ENCODE data around the gene GRM4. TPM values are rescaled to one million over a fixed set of nuclear protein-coding genes. Genes with fewer than 3 reads are reported as not detected.

GRM4 gene
- total and polyA plus RNA-seq, 4 donors: not detected

DNA sequence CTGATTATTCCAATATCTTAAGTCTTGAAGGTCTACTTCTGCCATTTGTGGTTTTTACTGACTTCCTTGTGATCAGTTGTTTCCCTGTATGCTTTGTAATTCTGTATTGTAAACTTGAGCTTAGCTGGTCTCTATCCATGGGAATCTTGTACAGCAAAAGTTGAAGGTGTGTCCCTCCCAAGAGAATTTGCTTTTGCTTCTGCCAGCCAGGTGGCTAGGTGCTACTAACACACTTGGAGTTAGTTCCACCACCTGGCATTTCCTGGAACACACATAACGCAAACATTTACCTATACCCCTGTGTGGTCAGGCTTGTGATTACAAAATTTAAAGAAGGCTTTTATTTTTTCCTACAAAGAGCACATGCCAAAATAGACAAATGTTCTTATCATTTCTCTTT lies 141.2 kb downstream of the GRM4 start:
- no peak for DNase-seq (ENCODE audit: low spot score)
- no peaks in the 10 kb centered on the region for H3K4me1 ChIP-seq (ENCODE audit: control insufficient read depth in 4 of 4, insufficient read depth in 4 of 4, low read length in 3 of 4)

DNA sequence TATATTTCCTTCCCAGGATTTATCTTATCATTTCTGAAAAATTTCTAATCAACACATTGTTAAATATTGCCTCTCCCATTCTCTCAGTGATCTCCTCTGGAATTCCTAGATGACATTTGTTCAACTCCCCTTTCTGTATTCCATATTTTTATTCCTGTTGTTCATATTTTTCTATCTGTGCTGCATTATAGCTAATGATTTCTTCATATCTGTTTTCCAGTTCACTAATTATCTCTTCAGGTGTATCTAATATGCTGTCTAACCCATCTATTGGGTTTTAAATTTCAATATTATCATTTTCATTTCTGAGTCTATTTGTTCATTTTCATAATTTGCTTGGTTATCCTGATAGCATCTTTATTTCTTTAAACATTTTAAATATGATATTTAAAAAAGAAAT lies 141.9 kb downstream of the GRM4 start:
- no peak overlapping the region for H3K4me3 ChIP-seq (ENCODE audit: low read depth in 1 of 3, low read length in 3 of 3)
- peaks cover 0 to 4% (median 0%) of the 10 kb centered on the region in 4 donors for H3K9me3 ChIP-seq (ENCODE audit: control insufficient read depth in 4 of 4, low read length in 3 of 4)
- no peaks in the 10 kb centered on the region for H3K27me3 ChIP-seq (ENCODE audit: control insufficient read depth in 4 of 4, insufficient read depth in 4 of 4, low read length in 3 of 4)
- no peak overlapping the region for H3K27ac ChIP-seq (ENCODE audit: low read depth in 1 of 2, low read length in 2 of 2)
- no peaks in the 10 kb centered on the region for H3K36me3 ChIP-seq (ENCODE audit: control insufficient read depth in 4 of 4, insufficient read depth in 3 of 4, low read depth in 1 of 4, low read length in 3 of 4)
- no peak overlapping the region for H3K9ac ChIP-seq (ENCODE audit: low read depth in 1 of 2, low read length in 2 of 2)
- DNase-seq (ENCODE audit: low spot score): no peak
- no peaks in the 10 kb centered on the region for H3K4me1 ChIP-seq (ENCODE audit: control insufficient read depth in 4 of 4, insufficient read depth in 4 of 4, low read length in 3 of 4)
- TF ChIP-seq, protein P1, sequence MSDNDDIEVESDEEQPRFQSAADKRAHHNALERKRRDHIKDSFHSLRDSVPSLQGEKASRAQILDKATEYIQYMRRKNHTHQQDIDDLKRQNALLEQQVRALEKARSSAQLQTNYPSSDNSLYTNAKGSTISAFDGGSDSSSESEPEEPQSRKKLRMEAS (IDR thresholded peaks at IDR 0.05): no peak
- no peak for TF ChIP-seq RXRA (IDR thresholded peaks at IDR 0.05)
- no peak for TF ChIP-seq RAD21 (IDR thresholded peaks at IDR 0.05)
- no peak for TF ChIP-seq NR2F2 (IDR thresholded peaks at IDR 0.05)
- TF ChIP-seq, protein P2, sequence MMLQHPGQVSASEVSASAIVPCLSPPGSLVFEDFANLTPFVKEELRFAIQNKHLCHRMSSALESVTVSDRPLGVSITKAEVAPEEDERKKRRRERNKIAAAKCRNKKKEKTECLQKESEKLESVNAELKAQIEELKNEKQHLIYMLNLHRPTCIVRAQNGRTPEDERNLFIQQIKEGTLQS (IDR thresholded peaks at IDR 0.05): no peak
- no peak for TF ChIP-seq FOXA1 (IDR thresholded peaks at IDR 0.05)
- no peak for TF ChIP-seq HNF4G (IDR thresholded peaks at IDR 0.05)
- TF ChIP-seq EGR1 (IDR thresholded peaks at IDR 0.05; ENCODE audit: low read depth in 2 of 2): no peak
- TF ChIP-seq, protein P3, sequence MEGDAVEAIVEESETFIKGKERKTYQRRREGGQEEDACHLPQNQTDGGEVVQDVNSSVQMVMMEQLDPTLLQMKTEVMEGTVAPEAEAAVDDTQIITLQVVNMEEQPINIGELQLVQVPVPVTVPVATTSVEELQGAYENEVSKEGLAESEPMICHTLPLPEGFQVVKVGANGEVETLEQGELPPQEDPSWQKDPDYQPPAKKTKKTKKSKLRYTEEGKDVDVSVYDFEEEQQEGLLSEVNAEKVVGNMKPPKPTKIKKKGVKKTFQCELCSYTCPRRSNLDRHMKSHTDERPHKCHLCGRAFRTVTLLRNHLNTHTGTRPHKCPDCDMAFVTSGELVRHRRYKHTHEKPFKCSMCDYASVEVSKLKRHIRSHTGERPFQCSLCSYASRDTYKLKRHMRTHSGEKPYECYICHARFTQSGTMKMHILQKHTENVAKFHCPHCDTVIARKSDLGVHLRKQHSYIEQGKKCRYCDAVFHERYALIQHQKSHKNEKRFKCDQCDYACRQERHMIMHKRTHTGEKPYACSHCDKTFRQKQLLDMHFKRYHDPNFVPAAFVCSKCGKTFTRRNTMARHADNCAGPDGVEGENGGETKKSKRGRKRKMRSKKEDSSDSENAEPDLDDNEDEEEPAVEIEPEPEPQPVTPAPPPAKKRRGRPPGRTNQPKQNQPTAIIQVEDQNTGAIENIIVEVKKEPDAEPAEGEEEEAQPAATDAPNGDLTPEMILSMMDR (IDR thresholded peaks at IDR 0.05; ENCODE audit: low read depth, low read length, missing input control): no peak
- TF ChIP-seq, protein P4, sequence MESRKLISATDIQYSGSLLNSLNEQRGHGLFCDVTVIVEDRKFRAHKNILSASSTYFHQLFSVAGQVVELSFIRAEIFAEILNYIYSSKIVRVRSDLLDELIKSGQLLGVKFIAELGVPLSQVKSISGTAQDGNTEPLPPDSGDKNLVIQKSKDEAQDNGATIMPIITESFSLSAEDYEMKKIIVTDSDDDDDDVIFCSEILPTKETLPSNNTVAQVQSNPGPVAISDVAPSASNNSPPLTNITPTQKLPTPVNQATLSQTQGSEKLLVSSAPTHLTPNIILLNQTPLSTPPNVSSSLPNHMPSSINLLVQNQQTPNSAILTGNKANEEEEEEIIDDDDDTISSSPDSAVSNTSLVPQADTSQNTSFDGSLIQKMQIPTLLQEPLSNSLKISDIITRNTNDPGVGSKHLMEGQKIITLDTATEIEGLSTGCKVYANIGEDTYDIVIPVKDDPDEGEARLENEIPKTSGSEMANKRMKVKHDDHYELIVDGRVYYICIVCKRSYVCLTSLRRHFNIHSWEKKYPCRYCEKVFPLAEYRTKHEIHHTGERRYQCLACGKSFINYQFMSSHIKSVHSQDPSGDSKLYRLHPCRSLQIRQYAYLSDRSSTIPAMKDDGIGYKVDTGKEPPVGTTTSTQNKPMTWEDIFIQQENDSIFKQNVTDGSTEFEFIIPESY (IDR thresholded peaks at IDR 0.05): no peak
- TF ChIP-seq GABPA (IDR thresholded peaks at IDR 0.05 in 1 of 2, conservative IDR thresholded peaks at IDR 0.05 in 1 of 2): no peak
- TF ChIP-seq SP1 (IDR thresholded peaks at IDR 0.05): no peak

More for the DNA sequence above, 141.2 kb downstream of the GRM4 start:
- WGBS: 81% methylated on average over 1 of the region's 1 CpG
- Histone ChIP-seq H3K27ac (ENCODE audit: low read depth in 1 of 2, low read length in 2 of 2) (no peak overlapping the region), H3K9me3 (ENCODE audit: control insufficient read depth in 4 of 4, low read length in 3 of 4) (peaks cover 0 to 4% (median 0%) of the 10 kb centered on the region in 4 donors), H3K27me3 (ENCODE audit: control insufficient read depth in 4 of 4, insufficient read depth in 4 of 4, low read length in 3 of 4) (no peaks in the 10 kb centered on the region), H3K36me3 (ENCODE audit: control insufficient read depth in 4 of 4, insufficient read depth in 3 of 4, low read depth in 1 of 4, low read length in 3 of 4) (no peaks in the 10 kb centered on the region), H3K9ac (ENCODE audit: low read depth in 1 of 2, low read length in 2 of 2) (no peak overlapping the region), H3K4me3 (ENCODE audit: low read depth in 1 of 3, low read length in 3 of 3) (no peak overlapping the region)
- TF ChIP-seq EGR1 (IDR thresholded peaks at IDR 0.05; ENCODE audit: low read depth in 2 of 2) (no peak), NR2F2 (IDR thresholded peaks at IDR 0.05) (no peak), HNF4A (conservative IDR thresholded peaks at IDR 0.05) (no peak), FOXA2 (IDR thresholded peaks at IDR 0.05) (no peak), RXRA (IDR thresholded peaks at IDR 0.05) (no peak), GABPA (IDR thresholded peaks at IDR 0.05 in 1 of 2, conservative IDR thresholded peaks at IDR 0.05 in 1 of 2) (no peak), TAF1 (conservative IDR thresholded peaks at IDR 0.05) (no peak), FOXA1 (IDR thresholded peaks at IDR 0.05) (no peak), JUND (IDR thresholded peaks at IDR 0.05) (no peak), SP1 (IDR thresholded peaks at IDR 0.05) (no peak), HNF4G (IDR thresholded peaks at IDR 0.05) (no peak)
- TF ChIP-seq, protein P5, sequence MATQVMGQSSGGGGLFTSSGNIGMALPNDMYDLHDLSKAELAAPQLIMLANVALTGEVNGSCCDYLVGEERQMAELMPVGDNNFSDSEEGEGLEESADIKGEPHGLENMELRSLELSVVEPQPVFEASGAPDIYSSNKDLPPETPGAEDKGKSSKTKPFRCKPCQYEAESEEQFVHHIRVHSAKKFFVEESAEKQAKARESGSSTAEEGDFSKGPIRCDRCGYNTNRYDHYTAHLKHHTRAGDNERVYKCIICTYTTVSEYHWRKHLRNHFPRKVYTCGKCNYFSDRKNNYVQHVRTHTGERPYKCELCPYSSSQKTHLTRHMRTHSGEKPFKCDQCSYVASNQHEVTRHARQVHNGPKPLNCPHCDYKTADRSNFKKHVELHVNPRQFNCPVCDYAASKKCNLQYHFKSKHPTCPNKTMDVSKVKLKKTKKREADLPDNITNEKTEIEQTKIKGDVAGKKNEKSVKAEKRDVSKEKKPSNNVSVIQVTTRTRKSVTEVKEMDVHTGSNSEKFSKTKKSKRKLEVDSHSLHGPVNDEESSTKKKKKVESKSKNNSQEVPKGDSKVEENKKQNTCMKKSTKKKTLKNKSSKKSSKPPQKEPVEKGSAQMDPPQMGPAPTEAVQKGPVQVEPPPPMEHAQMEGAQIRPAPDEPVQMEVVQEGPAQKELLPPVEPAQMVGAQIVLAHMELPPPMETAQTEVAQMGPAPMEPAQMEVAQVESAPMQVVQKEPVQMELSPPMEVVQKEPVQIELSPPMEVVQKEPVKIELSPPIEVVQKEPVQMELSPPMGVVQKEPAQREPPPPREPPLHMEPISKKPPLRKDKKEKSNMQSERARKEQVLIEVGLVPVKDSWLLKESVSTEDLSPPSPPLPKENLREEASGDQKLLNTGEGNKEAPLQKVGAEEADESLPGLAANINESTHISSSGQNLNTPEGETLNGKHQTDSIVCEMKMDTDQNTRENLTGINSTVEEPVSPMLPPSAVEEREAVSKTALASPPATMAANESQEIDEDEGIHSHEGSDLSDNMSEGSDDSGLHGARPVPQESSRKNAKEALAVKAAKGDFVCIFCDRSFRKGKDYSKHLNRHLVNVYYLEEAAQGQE (IDR thresholded peaks at IDR 0.05): no peak
- TF ChIP-seq, protein P2 (IDR thresholded peaks at IDR 0.05): no peak
- TF ChIP-seq, protein P4 (IDR thresholded peaks at IDR 0.05): no peak
- TF ChIP-seq, protein P1 (IDR thresholded peaks at IDR 0.05): no peak
